ENCODE measurements around the gene COPG2.

Gene COPG2

DNA sequence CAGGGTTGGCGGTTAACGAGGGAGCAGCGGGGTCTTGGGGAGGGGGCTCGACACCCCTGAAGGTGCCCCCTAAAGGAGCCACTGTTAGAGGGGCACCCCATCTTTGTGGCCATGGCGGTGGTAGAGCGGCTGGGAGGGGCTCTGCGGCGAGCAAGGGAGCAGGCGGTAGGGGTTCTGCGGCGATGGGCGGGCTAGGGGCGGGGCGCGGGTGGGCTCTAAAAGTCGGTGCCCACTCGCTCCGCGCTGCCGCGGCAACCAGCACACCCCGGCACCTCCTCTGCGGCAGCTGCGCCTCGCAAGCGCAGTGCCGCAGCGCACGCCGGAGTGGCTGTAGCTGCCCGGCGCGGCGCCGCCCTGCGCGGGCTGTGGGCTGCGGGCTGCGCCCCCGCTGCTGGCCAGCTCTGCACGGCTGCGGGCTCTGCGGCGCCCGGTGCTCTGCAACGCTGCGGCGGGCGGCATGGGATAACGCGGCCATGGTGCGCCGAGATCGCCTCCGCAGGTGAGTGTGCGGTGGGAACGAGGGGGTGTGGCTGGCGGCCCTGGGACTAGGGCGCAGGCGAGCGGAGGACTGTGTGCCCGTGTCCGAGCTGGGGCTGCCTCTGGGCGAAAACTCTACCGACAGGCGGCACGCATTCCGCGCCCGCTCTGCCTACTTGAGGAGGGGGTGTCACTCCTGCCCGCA is 176.6 kb downstream of the COPG2 start, which contains the start of gene MEST:
Gene MEST (plus strand): TSS at position 245 of the 682 bp plus-strand sequence. CDS start 229 bp downstream, at position 474.
- peak; percentile 81 for DNase-seq

DNA sequence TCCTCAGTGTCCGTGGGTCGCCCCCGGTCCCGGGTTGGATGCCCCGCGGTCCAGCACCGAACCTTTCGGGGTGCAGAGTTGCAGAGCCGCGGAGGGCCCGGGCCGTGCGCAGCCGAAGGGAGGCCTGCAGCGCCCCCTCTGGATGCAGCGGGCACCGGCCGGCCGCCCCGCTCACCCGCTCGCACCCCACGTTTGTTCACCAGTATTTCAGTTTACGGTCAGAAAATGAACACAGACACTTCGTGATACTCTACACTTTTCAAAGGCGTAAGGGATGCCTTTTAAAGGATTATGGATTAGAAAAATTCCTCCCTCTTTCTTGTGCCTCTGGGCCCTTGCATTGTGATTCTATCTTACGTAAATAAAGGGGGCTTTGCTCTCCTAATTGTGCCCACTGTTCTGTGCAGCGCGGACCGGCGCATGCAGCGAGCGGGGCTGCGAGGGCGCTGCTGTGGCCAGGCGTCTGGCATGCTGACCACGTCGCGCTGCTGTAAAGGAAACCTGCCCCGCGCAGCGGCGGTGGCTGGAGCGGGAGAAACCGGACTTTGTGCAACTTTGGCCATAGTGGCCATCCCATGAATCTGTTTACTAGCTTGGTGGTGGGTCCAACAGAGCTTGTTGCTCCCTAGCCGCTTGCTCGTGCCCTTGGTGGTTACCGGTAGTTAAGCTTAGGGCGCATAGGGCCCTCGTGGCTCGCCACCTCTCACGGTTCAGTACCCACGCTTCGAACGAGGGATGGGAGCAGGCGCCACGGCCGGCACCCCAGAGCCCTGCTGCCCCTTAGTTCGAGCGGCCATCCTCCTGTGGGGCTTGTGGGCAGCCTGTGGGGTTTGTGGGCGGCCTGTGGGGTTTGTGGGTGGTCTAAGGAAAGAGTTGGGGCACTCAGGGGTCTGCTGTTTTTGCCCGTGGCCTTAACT is 177.4 kb downstream of the COPG2 start:
- DNase-seq = peak; percentile 89

- DNase-seq = peak; percentile 91
Measured at GRCh38 chr7:130490311-130490791, 178.2 kb downstream of the COPG2 start.

- DNase-seq = peak; percentile 67
Measured at GRCh38 chr7:130489140-130489983, 179.2 kb downstream of the COPG2 start.

DNA sequence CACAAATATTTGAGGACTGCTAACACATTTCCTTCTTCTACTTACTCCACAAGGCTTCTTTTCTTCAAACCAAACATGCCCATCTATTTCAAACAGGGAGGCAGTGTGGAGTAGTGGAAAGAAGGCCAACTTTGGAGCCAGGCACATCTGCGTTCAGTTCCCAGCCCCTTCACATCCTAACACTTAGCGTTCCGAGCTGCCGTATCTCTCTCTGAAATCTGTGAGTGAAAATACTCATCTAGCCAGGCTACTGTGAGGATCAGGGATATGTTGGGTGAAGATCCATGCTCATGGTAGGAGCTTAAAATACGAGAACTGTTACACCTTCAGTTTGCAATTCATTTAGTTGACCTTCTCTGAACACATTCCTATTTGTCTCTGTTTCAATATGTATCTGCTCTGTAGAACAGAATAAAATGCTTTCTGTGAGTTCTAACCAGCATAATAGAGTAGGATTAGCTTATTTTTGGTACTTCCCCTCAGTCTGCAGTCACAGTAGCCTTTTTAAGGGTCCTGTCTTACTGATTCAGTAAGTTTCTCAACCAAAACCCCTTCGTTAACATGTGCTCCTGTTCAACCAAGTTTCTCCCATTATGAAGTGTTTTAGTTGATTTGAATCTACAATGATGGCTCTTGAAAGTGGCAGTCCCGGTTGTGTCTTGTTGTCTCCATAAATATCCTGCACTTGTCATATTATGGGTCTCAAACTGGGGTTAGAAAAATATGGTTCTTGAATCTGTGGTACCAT is 180.0 kb downstream of the COPG2 start:
- DNase-seq = no peak

GRCh38 chr7:130486954-130487436 is 181.6 kb downstream of the COPG2 start:
- peak; percentile 45 for DNase-seq

DNA sequence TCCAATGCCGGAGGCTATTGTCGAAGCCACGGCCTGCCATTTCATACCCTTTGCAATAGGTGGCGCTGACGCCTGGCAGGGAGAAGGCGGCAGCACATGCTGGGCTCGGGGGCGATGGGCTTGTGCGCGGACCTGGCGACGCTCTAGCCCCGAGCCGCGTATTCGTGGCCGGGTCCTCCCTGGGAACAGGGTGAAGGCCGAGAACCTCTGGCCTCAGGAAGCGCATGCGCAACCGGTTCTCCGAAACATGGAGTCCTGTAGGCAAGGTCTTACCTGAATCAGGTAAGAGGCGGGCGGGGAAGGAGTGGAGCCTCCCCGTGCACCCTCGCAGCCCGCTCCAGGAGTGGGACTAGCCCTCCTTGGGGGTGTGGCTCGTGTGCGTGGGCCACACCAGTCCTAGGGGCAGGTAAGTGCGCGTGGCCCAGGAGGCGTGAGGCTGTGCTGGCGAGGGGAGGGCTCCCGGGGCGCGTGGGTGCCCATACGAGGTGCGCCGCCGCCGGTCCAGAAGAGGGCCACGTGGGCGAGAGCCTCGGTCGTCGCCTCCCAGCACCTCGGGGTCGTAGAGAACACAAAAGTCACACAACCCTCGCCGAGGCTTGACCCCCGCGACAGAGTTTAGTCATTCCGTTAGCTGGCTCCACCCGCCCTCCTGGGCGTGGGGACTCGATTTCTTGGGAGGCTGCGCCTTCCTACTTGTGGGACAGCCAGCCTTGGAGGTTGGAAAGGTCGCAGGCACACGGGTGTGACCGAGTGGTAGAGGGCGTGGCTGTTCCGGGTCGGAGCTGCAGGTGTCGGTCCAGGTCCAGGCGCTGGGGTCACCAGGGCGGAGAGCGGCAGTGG is 182.2 kb downstream of the COPG2 start:
- DNase-seq = peak; percentile 89

DNA sequence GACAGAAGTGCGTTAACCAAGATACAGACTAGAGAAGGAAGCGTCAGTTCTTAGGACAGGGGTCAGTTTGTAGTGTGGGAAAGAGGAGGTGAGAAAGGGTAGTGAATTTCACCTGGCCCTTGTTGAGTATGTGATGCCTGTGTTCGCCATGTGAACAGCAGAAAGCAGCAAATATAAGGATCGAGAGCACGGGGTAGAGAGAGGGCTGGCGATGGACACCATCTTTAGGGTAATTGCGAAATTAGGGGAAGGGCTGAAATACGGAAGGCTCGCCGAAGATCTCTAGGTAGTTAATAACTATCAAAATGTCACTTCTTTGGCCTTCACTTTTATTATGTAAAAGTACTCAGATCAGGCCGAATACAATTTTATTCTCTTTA is 182.8 kb downstream of the COPG2 start:
- no peak for DNase-seq

GRCh38 chr7:130483031-130483430 is 185.5 kb downstream of the COPG2 start:
- DNase-seq = no peak

- peak; percentile 60 for DNase-seq
Measured at GRCh38 chr7:130481898-130482297, 186.7 kb downstream of the COPG2 start.

- no peak for DNase-seq
Measured at GRCh38 chr7:130479716-130480400, 188.7 kb downstream of the COPG2 start.

DNA sequence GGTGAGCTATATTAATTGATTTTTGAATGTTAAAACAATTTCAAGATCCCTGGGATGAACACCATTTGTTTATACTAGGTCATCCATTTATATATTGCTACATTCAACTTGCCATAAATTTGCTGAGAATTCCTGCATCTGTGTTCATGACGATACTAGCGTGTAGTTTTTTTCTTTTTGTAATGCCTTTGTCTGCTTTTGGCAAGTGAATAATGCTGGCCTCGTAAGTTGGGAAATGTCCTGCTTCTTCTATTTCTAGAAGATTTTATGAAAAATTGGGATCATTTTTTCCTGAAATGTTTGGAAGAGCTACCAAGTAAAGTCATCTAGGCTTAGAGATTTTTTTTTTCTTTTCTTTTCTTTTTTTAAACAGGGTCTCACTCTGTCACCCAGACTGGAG is 189.6 kb downstream of the COPG2 start:
- DNase-seq = no peak

DNA sequence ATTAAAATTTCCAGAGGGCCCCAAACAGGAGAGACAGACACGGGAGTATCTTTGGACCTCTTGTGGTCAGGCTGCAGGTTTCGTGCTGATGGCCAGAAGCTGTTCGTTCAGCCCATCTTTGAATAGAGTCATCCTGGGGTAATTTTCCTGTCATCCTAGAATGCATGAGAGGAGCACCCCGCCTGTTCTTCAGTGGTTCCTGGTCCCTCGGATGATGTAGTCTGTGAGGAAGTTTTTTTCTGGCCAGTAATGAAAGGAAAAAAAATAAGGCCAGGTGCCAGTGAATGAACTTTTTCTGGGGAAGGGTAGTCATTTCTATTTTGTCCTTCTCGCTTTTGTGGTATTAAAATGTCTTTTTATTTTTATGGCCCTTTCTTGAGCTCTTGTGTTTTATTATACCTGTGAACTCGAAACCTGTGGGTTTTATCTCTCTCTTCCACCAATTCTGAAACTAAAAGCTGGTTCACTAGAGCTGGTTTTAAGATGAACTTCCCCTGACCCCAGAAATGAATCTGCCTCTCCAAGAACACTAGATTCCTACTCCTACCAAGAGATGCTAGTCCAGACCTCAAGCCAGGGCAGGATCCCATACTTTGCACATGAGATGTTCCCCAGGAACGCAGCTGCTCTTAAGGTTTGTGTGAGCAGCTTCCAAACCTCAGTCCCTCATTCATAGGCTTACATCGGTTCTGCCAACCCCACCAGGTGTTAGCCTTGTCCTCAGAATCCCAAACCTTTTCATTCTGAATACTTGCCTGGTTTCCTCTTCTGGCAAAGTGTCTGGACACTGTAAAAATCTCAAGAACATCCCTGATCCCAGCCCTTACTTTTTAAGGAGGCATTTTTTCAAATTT is 192.0 kb downstream of the COPG2 start:
- peak; percentile 28 for DNase-seq

GRCh38 chr7:130475776-130476175 is 192.8 kb downstream of the COPG2 start:
- peak; percentile 78 for DNase-seq

DNA sequence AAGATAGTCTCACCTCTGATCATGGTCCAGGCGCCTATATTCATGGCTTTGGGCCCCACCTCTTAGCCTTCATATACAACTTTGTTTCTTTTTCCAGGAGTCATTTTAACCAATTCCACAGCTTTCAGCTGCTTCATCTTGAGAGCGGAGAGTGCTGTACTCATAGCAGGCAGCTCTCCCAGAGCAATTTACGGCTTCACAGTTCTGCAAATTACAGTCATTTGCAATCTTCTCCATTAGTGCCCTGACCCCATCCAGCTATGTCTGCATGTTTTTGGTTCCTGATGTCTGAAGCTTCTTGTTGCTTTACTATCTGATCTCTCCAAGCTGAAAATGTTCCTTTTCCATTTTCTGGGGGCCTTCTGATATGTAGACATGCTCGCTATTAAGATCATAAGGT is 194.7 kb downstream of the COPG2 start:
- peak; percentile 16 for DNase-seq

- DNase-seq = no peak
Measured at GRCh38 chr7:130473289-130473688, 195.3 kb downstream of the COPG2 start.

- DNase-seq = no peak
Measured at GRCh38 chr7:130471974-130472373, 196.6 kb downstream of the COPG2 start.

- no peak for DNase-seq
Measured at GRCh38 chr7:130468612-130469011, 199.9 kb downstream of the COPG2 start.
